GM18517 (cell line): ENCODE results near the gene HELZ.
"Not testable (repeated sequence)": the region's sequence is repeated elsewhere in the genome, so short reads cannot be mapped to it uniquely, and the experiment has no call there.

Experiments used
- ATAC-seq: cut with Tn5 transposase; IDR thresholded peaks from one replicate; pipeline ENCODE4 v1.9.1; 2021; ENCODE audit warnings: mild to moderate bottlenecking, moderate library complexity; ENCODE audit not compliant: unreplicated experiment

Gene HELZ, protein sequence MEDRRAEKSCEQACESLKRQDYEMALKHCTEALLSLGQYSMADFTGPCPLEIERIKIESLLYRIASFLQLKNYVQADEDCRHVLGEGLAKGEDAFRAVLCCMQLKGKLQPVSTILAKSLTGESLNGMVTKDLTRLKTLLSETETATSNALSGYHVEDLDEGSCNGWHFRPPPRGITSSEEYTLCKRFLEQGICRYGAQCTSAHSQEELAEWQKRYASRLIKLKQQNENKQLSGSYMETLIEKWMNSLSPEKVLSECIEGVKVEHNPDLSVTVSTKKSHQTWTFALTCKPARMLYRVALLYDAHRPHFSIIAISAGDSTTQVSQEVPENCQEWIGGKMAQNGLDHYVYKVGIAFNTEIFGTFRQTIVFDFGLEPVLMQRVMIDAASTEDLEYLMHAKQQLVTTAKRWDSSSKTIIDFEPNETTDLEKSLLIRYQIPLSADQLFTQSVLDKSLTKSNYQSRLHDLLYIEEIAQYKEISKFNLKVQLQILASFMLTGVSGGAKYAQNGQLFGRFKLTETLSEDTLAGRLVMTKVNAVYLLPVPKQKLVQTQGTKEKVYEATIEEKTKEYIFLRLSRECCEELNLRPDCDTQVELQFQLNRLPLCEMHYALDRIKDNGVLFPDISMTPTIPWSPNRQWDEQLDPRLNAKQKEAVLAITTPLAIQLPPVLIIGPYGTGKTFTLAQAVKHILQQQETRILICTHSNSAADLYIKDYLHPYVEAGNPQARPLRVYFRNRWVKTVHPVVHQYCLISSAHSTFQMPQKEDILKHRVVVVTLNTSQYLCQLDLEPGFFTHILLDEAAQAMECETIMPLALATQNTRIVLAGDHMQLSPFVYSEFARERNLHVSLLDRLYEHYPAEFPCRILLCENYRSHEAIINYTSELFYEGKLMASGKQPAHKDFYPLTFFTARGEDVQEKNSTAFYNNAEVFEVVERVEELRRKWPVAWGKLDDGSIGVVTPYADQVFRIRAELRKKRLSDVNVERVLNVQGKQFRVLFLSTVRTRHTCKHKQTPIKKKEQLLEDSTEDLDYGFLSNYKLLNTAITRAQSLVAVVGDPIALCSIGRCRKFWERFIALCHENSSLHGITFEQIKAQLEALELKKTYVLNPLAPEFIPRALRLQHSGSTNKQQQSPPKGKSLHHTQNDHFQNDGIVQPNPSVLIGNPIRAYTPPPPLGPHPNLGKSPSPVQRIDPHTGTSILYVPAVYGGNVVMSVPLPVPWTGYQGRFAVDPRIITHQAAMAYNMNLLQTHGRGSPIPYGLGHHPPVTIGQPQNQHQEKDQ (N-terminal part only)

DNA sequence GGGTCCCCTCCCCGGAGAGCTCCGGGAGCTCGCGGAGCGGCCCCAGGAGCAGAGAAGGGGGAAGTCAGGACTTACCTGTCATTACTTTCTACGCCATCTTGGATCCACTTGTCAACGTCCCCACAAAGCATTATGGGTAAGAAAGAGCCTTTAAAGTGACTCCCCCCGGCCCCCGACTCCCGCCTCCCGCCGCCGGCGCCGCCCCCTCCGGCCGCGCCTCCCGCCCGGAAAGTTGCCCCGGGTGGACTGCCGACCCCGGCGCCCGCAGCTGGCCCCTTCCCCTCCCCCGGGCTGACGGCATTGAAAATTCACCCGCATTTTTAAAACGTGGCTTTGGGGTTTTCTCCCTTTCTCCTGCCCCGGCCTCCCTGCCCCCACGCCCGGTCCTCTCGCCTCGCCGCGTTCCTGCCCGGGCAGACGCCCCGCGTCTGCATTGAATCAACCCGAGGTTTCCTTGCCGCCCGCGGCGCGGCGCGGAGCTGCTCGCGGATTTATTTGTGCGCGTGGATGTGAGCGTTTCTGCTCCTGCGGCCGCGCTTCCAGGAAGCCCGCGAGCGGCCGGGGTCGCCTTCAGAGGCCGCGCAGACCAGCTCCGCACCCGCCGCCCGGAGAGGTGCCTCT is at the start of gene HELZ:
HELZ (minus strand) TSS at position 124 of the 621 bp plus-strand sequence. CDS start 26,392 bp downstream, outside the sequence.
- no peak for ATAC-seq

DNA sequence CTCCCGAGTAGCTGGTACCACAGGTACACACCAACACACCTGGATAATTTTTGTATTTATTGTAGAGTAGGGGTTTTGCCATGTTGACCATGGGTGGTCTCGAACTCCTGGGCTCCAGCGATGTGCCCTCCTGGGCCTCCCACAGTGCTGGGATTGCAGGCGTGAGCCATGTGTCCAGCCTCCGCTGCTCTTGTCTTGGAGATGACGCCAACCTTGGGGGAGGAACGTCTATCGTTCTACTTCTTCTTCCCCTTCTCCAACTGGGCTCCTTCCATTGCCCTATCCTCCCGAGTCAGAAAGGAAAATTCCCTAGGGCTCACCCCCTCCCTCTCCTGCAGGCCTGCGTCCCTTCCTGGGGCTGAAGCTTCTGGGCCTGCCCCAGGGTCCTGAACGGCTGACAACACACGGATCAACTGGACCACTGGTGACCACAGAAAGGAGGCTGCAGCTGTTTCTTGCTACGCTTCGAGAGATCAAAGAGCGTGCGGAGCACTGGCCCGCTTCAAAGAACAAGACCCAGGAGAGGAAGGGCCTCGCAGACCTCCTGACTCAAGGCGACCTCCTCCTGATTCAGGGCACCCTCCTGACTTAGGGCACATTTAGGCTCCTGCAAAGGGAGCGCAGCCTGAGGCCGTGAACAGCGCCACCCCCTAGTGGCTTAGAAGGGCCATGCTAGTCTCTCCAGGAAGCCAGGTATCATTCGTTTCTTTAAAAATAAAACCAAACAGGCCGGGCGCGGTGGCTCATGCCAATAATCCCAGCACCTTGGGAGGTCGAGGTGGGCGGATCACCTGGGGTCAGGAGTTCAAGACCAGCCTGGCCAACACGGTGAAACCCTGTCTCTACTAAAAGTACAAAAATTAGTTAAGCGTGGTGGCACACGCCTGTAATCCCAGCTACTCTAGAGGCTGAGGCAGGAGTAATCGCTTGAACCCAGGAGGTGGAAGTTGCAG is 48.5 kb upstream of the HELZ start:
- peak; percentile 65 for ATAC-seq

DNA sequence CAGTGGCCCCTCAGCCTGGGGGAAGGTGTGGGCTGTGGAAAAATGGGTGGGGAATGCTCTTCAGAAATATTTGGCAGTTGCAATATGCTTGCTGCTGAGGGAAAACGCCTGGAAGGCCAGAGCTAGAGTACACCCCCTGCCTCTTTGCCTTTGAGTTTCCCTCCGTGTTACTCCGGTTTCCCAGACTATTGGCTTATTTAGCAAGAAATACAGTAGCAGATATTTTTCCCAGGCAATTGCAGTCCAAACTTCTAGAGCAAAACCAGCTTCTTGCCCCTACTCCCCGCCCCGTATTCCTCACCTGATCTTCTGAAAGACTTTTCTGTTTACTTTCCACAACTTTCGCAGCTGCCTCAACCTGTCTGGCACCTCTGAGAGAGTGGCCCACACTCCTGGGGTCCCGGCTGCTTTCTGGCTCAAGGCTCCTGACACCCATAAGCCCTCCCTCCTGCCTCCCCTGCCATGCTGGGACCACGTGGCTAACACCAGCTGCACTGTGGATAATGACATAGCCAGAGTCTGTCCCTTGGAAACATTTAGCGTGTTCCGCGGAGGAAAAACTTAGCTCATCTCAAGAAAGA is 45.8 kb upstream of the HELZ start:
- ATAC-seq, result no peak

DNA sequence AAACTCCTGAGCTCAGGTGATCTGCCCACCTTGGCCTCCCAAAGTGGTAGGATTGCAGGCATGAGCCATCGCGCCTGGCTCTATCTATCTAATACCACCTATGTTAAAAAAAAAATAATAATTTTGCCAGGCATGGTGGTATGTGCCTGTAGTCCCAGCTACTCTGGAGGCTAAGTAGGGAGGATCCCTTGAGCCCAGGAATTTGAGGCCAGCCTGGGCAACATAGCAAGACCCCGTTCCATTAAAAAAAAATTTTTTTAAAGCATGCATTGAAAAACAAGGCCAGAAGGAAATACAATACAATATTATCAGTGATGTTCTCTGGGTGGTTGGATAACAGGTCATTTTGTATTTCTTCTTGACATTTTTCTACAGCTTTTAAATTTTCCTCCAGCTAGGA is 45.2 kb upstream of the HELZ start:
- ATAC-seq, result no peak

DNA sequence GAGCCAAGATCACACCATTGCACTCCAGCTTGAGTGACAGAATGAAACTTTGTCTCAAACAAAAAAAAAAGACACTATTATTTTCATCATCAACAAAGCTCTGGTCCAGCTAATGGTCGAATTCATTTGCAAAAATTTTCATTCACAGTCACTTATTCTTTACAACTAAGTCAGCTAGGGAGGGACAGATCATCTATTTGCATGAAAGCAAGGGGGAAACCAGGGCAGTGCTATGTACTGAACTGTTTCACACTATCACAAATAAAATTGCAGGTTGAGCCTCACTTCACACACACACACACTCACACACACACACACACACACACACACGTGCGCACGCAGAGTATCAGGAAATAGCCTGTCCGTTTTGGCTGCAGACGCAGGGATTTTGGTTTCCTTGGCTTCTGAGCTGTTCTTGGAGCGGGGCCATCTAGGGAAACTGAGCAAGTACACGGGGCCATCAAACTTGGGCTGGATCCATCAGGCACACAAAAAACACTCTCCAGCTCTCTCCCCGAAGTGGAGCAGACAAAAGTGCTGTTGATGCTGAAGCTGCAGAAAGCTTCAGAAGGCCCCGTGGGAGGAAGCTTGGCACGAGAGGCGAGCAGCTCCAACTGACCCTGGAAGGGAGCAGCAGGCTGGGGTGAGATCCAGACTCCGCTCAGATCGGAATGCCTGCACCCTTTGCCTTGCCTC is 44.3 kb upstream of the HELZ start:
- no peak for ATAC-seq

DNA sequence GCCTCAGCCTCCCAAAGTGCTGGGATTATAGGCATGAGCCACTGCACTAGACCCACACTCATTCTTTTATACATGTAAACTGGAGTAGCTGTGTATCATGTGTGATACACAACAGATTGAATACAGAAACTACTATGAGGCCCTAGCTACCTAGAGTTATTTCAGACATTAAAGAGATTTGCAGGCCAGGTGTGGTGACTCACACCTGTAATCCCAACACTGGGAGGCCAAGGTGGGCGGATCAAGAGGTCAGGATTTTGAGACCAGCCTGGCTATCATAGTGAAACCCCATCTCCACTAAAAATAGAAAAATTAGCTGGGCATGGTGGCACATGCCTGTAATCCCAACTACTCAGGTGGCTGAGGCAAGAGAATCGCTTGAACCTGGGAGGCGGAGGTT is 41.8 kb upstream of the HELZ start:
- ATAC-seq, result not testable (repeated sequence)

DNA sequence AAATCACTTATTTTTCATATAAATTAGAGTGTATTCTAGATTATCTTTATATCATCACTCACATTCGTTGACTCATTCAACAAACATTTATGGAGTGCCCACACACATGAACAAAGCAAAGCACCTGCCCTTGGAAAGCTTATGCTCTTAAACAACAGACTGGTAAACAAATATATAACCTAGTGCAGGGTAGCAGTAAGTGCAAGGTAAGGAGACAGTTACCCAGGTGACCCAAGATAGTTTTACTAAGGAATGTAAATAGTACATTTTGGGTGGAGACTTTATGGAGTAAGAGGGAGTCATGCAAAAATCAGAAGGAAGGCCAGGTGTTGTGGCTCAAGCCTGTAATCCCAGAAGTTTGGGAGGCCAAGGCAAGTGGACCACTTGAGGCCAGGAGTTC is 40.4 kb upstream of the HELZ start:
- ATAC-seq, result no peak

DNA sequence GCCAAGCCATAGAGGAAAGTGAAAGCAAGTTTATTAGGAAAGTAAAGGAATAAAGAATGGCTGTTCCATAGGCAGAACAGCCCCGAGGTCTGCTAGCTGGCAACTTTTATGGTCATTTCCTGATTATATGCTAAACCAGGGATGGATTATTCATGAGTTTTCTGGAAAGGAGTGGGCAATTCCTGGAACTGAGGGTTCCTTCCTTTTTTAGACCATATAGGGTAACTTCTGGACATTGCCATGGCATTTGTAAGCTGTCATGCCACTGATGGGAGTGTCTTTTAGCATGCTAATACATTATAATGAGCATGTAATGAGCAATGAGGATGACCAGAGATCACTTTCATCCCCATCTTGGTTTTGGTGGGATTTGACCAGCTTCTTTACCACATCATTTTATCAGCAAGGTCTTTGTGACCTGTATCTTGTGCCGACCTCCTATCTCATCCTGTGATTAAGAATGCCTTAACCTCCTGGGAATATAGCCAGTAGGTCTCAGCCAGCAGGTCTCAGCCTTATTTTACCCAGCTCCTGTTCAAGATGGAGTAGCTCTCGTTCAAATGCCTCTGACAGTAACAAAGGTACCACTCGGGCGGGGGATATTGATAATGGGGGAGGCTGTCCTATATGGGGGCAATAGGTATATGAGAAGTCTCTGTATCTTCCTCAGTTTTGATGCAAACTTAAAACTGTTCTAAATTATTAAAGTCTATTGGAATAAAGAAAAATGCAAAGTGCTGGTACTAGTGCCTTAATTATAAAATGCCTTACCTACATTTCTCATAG is 38.9 kb upstream of the HELZ start:
- ATAC-seq, result no peak

DNA sequence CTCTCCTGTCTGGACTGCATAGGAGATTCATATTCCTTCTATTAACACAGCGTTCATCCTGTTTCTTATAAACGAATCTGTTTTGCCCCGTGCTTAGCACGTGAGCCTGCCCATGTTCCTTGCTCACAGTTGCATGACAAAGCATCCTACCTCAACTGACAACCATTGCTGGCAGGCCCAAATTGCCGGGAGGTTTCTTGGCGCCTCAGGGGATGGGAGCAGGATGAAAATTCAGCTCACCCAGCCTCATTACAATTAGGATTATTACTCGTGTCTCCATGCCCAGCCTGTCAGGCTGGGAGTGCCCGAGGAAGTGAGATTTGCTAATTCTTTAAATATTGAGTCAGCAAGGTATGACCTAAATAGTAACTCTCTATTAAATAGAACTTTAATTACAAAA is 36.7 kb upstream of the HELZ start:
- no peak for ATAC-seq

DNA sequence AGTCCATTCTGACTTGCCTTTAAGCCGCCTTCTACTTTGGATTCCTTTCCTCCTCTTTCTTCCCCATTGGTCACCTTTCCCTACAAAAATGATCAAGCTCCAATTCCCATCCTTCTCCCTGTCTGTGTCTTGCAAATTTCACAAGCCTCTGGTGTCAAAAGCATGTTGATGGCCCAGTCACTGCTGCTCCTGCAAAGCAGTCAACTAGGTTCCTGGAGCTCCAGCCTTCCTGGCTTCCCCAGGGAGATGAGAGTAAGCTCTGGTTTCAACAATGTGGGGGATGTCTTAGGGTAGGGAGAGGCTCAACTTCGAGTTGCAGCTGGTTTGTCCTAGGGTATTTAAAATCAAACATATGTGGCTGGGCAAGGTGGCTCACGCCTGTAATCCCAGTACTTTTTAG is 36.1 kb upstream of the HELZ start:
- ATAC-seq, result no peak

DNA sequence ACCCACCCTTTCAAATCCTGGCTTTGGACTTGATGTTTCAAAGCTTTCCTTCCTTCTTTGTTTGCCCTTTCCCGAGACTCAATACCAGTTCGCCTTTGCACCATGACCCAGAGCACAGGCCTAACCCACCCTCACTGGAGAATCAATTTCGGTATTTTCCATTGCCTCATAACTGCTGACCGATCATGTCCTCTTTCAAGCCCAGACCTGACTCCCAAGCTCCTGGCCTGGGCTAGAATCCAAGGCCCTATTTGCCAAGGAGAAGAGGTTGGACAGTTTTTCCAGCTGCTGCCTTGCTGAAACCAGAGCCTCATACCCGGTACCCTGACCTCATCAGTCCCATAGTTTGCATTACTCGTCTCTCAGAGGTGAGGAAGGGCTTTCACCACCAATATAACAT is 35.3 kb upstream of the HELZ start:
- ATAC-seq, result no peak

DNA sequence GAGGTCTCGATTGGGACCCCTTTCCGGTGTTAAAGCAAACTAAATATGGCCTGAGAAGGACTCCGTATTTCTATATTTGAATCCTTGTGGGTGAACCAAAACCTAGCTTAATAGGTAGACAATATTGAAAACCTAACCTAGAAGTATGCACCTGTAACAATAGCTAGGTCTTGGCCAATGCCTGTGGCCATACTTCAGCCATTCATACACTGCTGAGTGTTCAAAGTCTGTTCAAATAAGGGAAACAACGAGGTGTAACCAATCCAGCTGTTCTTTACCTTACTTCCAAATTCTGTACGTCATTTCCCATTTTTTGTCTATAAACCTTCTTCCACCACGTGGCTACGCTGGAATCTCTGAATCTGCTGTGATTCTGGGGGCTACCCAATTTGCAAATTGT is 34.1 kb upstream of the HELZ start:
- no peak for ATAC-seq

DNA sequence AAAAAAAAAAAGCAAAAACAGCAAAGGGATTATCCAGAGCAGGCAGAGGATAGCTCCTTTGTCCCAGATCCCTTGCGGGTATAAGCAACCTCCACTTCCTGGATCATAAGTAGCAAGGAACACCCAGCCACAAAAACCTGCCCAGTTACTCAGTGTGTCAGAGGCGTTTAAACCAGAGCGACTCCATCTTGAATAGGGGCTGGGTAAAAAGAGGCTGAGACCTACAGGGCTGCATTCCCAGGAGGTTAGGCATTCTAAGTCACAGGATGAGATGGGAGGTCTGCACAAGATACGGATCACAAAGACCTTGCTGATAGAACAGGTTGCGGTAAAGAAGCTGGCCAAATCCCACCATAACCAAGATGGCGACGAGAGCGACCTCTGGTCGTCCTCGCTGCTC is 33.4 kb upstream of the HELZ start:
- ATAC-seq, result no peak

DNA sequence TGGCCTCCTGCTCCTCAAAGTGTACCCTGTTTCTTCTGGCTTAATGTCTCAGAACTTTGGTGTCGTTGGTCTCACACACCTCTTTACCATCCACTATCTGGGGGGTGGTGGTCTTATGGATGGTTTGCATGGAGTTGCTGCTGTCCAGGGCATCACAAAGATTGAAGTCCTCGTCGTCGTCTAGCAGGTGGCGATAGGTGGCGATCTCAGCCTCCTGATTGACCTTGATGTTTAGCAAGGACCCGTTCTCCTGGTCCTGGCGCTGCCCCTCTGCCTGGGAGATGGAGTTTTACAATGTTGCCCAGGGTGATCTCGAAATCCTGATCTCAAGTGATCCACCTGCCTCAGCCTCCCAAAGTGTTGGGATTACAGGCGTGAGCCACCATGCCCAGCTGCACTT is 31.1 kb upstream of the HELZ start:
- ATAC-seq, result no peak

DNA sequence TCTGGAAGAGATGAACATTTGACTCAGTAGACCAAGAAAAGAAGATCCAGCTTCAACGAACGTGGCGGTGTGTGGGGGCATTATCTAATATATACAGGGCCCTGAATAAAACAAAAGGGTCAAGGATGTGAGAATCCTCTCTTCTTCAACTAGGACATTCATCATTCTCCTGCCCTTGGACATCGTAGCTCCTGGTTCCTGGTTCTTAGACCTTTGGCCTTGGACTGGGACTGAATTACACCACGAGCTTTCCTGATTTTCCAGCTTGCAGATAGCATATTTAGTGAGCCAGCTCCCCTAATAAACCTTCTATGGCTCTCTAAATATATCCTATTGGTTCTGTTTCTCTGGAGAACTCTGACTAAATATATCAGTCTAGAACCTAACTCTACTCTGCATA is 29.5 kb upstream of the HELZ start:
- no peak for ATAC-seq

DNA sequence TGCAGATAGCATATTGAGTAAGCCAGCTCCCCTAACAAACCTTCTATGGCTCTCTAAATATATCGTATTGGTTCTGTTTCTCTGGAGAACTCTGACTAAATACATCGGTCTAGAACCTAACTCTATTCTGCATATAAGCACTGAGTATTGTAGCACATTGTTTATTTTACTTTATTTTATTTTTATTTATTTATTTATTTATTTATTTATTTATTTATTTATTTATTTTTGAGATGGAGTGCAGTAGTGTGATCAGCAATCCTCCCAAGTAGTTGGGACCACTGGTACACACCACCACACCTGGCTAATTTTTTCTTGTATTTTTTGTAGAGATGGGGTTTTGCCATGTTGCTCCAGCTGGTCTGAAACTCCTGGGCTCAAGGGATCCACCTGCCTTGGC is 28.9 kb upstream of the HELZ start:
- ATAC-seq, result no peak

DNA sequence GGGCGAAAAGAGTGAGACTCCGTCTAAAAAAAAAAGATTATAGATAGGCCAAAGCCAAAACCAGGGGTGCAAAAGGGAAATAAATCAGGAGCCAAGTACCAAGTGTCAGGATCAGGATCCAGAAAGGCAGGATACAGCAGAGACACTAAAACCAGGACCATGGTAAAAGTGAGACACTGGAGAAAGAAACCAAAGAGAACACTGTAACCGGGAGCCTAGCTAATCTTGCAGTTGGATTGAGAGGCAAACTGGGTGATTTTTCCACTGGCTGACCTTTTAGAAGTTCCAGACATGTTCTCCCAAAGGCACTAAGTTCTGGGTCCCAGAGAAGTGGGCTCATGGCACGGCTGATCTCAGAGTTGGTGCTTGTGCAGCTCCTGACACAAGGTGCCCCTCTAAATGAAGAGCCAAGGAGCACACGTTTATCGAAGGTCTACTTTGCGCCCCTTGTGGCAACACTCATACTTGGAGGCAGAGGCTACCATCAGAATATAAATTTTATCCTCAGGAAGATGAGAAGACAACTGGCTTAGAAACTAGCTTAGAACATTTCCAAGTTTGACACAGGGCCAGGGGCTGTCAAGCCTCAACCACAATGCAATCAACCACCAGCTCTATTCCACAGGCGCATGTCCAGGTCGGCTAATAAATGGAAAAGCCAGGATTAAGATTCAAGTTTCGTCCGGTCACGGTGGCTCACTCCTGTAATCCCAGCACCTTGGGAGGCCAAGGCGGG is 27.5 kb upstream of the HELZ start:
- ATAC-seq, result no peak
